ENCODE measurements around the gene GARS1. TPM values are rescaled to one million over a fixed set of nuclear protein-coding genes. Genes with fewer than 3 reads are reported as not detected.

Gene GARS1
- total RNA-seq, 1 experiment from 2014 or later, result 380 TPM

DNA sequence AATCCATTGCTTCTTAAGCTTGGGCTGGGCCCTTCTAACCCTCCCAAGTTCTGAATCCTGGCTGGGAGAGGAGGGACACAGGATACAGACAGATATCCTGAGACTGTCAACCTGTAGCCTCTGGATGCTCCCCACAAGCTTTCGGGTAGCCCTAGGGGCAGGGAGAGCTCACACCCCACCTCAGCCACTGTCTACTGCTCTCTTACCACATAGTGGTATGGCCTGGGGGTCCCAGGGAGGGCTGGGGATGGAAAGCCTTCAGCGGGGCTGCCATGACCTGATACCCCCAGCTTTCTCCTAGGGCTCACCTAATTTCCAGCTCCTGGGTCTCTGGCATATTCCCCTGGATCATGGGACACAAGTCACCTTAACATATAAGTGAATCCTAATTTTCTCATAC, 62.5 kb downstream of the GARS1 start:
- Histone ChIP-seq H3K36me3 (ENCODE audit: control insufficient read depth, insufficient read depth, low read length) (no peaks in the 10 kb centered on the region), H3K9me3 (no peaks in the 10 kb centered on the region), H3K4me3 (ENCODE audit: low read depth, low read length) (no peak overlapping the region), H3K27me3 (replicated peaks; ENCODE audit: control insufficient read depth, insufficient read depth, low read length) (no peaks in the 10 kb centered on the region), H3K4me1 (no peaks in the 10 kb centered on the region)
- intact Hi-C loops (cut with micrococcal nuclease; ENCODE audit: unreplicated experiment), result no loop called here
- TF ChIP-seq, protein P1, sequence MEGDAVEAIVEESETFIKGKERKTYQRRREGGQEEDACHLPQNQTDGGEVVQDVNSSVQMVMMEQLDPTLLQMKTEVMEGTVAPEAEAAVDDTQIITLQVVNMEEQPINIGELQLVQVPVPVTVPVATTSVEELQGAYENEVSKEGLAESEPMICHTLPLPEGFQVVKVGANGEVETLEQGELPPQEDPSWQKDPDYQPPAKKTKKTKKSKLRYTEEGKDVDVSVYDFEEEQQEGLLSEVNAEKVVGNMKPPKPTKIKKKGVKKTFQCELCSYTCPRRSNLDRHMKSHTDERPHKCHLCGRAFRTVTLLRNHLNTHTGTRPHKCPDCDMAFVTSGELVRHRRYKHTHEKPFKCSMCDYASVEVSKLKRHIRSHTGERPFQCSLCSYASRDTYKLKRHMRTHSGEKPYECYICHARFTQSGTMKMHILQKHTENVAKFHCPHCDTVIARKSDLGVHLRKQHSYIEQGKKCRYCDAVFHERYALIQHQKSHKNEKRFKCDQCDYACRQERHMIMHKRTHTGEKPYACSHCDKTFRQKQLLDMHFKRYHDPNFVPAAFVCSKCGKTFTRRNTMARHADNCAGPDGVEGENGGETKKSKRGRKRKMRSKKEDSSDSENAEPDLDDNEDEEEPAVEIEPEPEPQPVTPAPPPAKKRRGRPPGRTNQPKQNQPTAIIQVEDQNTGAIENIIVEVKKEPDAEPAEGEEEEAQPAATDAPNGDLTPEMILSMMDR (IDR thresholded peaks at IDR 0.05; ENCODE audit: insufficient read depth in 1 of 2, low read depth in 1 of 2, low read length in 1 of 2, severe bottlenecking in 1 of 2, unreplicated experiment in 1 of 2), result no peak
- ChIA-PET POLR2A (no interaction called here), CTCF (no interaction called here)
- DNase-seq, result no peak
- H3K9me3 Mint-ChIP-seq (ENCODE audit: unreplicated experiment), result no peaks in the 10 kb centered on the region
- no TSS peak for BruUV-seq (replicated peaks)
- peaks cover 17% of the 10 kb centered on the region for H3K36me3 Mint-ChIP-seq (ENCODE audit: insufficient read depth, unreplicated experiment)
- no peak overlapping the region for H3K4me3 Mint-ChIP-seq (ENCODE audit: unreplicated experiment)
- H3K27ac Mint-ChIP-seq (ENCODE audit: unreplicated experiment), result no peak overlapping the region
- H3K27me3 Mint-ChIP-seq (ENCODE audit: insufficient read depth, unreplicated experiment), result no peaks in the 10 kb centered on the region
- H3K4me1 Mint-ChIP-seq (ENCODE audit: low read depth, unreplicated experiment), result no peaks in the 10 kb centered on the region

DNA sequence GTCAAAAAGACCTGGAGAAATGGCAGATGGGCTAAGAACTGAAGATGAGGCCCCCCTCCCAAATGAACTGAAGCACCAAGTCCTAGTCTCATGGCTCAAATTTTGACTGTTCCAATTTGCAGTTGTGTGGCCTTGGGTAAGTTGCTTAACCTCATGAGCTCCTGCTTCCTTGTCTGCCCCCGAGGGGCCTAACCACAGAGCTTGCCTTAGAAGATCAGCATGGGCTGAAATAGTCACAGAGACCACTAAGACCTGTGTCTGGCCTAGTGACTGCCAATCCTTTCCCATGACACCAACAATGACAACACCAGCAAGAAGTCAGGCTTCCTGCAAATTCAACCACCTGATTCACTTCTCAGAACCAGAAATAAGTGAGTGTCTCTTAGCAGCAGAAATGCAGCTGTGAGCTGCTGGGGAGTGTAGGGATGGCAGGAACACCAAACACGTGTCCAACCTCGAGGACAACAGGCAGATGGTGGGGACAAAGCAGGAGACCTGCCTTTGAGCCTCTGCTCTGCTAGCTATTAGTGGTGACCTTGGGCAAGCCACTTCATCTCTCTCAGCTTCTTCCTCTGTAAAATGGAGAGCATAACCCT, 63.9 kb downstream of the GARS1 start:
- Mint-ChIP-seq H3K27ac (ENCODE audit: unreplicated experiment) (no peak overlapping the region), H3K27me3 (ENCODE audit: insufficient read depth, unreplicated experiment) (no peaks in the 10 kb centered on the region), H3K4me1 (ENCODE audit: low read depth, unreplicated experiment) (no peaks in the 10 kb centered on the region), H3K9me3 (ENCODE audit: unreplicated experiment) (no peaks in the 10 kb centered on the region), H3K4me3 (ENCODE audit: unreplicated experiment) (no peak overlapping the region), H3K36me3 (ENCODE audit: insufficient read depth, unreplicated experiment) (peaks cover 11% of the 10 kb centered on the region)
- no peak for DNase-seq
- ChIA-PET POLR2A (no interaction called here), CTCF (no interaction called here)
- Histone ChIP-seq H3K36me3 (ENCODE audit: control insufficient read depth, insufficient read depth, low read length) (no peaks in the 10 kb centered on the region), H3K27me3 (replicated peaks; ENCODE audit: control insufficient read depth, insufficient read depth, low read length) (no peaks in the 10 kb centered on the region), H3K9me3 (no peaks in the 10 kb centered on the region), H3K4me1 (no peaks in the 10 kb centered on the region), H3K4me3 (ENCODE audit: low read depth, low read length) (no peak overlapping the region)
- TF ChIP-seq, protein P1 (IDR thresholded peaks at IDR 0.05; ENCODE audit: insufficient read depth in 1 of 2, low read depth in 1 of 2, low read length in 1 of 2, severe bottlenecking in 1 of 2, unreplicated experiment in 1 of 2), result no peak
- intact Hi-C loops (cut with micrococcal nuclease; ENCODE audit: unreplicated experiment), result no loop called here
- BruUV-seq (replicated peaks), result no TSS peak

DNA sequence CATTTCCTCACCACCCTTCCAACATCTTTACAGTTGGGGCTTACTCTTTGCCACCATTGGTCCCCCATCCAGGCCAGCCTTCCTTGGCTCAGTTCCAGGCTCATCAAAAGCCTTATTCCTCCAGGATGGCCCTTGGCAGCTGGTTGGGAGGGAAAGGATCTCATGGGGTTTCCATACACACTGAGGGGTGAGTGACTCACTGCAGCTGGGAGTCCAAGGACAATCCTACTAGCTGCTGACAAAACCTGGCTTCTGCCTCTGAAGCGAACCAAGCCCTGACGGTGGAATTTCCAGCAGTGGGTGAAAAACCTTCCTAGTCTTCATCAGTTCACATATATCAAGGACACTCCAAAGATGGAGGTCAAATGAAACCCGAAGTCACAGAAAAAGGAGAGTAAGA, 64.6 kb downstream of the GARS1 start:
- H3K4me3 Mint-ChIP-seq (ENCODE audit: unreplicated experiment), result no peak overlapping the region
- peaks cover 5% of the 10 kb centered on the region for H3K36me3 Mint-ChIP-seq (ENCODE audit: insufficient read depth, unreplicated experiment)
- CTCF ChIA-PET, result no interaction called here
- no peaks in the 10 kb centered on the region for H3K4me1 ChIP-seq
- H3K27ac Mint-ChIP-seq (ENCODE audit: unreplicated experiment), result no peak overlapping the region
- DNase-seq, result no peak
- no peak overlapping the region for H3K4me3 ChIP-seq (ENCODE audit: low read depth, low read length)
- H3K27me3 ChIP-seq (replicated peaks; ENCODE audit: control insufficient read depth, insufficient read depth, low read length), result 0 out of 2 replicates have a peak, but pooled peaks cover 1% of the 10 kb centered on the region
- no peaks in the 10 kb centered on the region for H3K9me3 ChIP-seq
- intact Hi-C loops (cut with micrococcal nuclease; ENCODE audit: unreplicated experiment), result no loop called here
- H3K36me3 ChIP-seq (ENCODE audit: control insufficient read depth, insufficient read depth, low read length), result no peaks in the 10 kb centered on the region
- TF ChIP-seq, protein P1 (IDR thresholded peaks at IDR 0.05; ENCODE audit: insufficient read depth in 1 of 2, low read depth in 1 of 2, low read length in 1 of 2, severe bottlenecking in 1 of 2, unreplicated experiment in 1 of 2), result no peak
- no peaks in the 10 kb centered on the region for H3K4me1 Mint-ChIP-seq (ENCODE audit: low read depth, unreplicated experiment)
- POLR2A ChIA-PET, result no interaction called here
- no peaks in the 10 kb centered on the region for H3K27me3 Mint-ChIP-seq (ENCODE audit: insufficient read depth, unreplicated experiment)
- H3K9me3 Mint-ChIP-seq (ENCODE audit: unreplicated experiment), result no peaks in the 10 kb centered on the region
- BruUV-seq (replicated peaks), result no TSS peak
